ENCODE results near the gene EIF4G1.

- TF ChIP-seq CTCF (IDR thresholded peaks at IDR 0.05; ENCODE audit: poor library complexity, severe bottlenecking): no peak
- TF ChIP-seq SMC3 (conservative IDR thresholded peaks at IDR 0.05; ENCODE audit: poor library complexity): no peak
- no peak for TF ChIP-seq EZH2 (IDR thresholded peaks at IDR 0.05; ENCODE audit: borderline replicate concordance, insufficient read depth, low read length, poor library complexity, severe bottlenecking)
- TF ChIP-seq EP300 (conservative IDR thresholded peaks at IDR 0.05; ENCODE audit: poor library complexity, severe bottlenecking): no peak
- TF ChIP-seq POLR2AphosphoS5 (IDR thresholded peaks at IDR 0.05): no peak
- TF ChIP-seq TAF1 (IDR thresholded peaks at IDR 0.05; ENCODE audit: low read depth): no peak
- no peak for TF ChIP-seq REST (IDR thresholded peaks at IDR 0.05; ENCODE audit: borderline replicate concordance)
Observed at GRCh38 chr3:184347321-184348056, 33.1 kb downstream of the EIF4G1 start.

All from neural cell (in vitro differentiated cells).